NCI-H1694 treated with DMSO at 0.1 percent for 48 hours (cell line): ENCODE data around the gene PRR35.

ENCODE experiments used
- DNase-seq: peaks from one replicate; lab custom pipeline; 2025; lab: John Stamatoyannopoulos, UW

PRR35 gene

GRCh38 chr16:549544-550263 is 10.5 kb upstream of the PRR35 start:
- no peak for DNase-seq

- no peak for DNase-seq
Observed at GRCh38 chr16:551210-551609, 9.0 kb upstream of the PRR35 start.

- DNase-seq, result no peak
Observed at GRCh38 chr16:552171-552570, 8.0 kb upstream of the PRR35 start.

- DNase-seq, result no peak
Observed at GRCh38 chr16:553601-554296, 6.4 kb upstream of the PRR35 start.

GRCh38 chr16:554297-554621 is 5.9 kb upstream of the PRR35 start:
- DNase-seq, result no peak

- DNase-seq, result no peak
Observed at GRCh38 chr16:554640-555365, 5.4 kb upstream of the PRR35 start.

GRCh38 chr16:555528-556473 is 4.4 kb upstream of the PRR35 start:
- DNase-seq, result no peak

GRCh38 chr16:556474-557173 is 3.6 kb upstream of the PRR35 start:
- DNase-seq, result no peak

GRCh38 chr16:557463-558297 is 2.5 kb upstream of the PRR35 start:
- no peak for DNase-seq

GRCh38 chr16:558298-559020 is 1.7 kb upstream of the PRR35 start:
- no peak for DNase-seq

- DNase-seq, result no peak
Observed at GRCh38 chr16:559021-559380, 1.2 kb upstream of the PRR35 start.

- no peak for DNase-seq
Observed at GRCh38 chr16:559411-560203, 587 bp upstream of the PRR35 start.

- no peak for DNase-seq
Observed at GRCh38 chr16:560701-561412, 663 bp downstream of the PRR35 start.

GRCh38 chr16:561413-561794 is 1.2 kb downstream of the PRR35 start:
- DNase-seq, result no peak

GRCh38 chr16:561957-562938 is 2.1 kb downstream of the PRR35 start:
- DNase-seq, result no peak

GRCh38 chr16:563072-563644 is 3.0 kb downstream of the PRR35 start:
- no peak for DNase-seq
